Measurements from ENCODE around the gene LRRN1. TPM values are rescaled to one million over a fixed set of nuclear protein-coding genes. Genes with fewer than 3 reads are reported as not detected.
"Not testable (repeated sequence)": the region's sequence is repeated elsewhere in the genome, so short reads cannot be mapped to it uniquely, and the experiment has no call there.

The LRRN1 gene
- total and polyA plus RNA-seq, 9 of the 15 experiments (the other 6 are each of a cell fraction or from before 2014, with no cell fraction given) = 0.11 TPM; not detected in 8

DNA sequence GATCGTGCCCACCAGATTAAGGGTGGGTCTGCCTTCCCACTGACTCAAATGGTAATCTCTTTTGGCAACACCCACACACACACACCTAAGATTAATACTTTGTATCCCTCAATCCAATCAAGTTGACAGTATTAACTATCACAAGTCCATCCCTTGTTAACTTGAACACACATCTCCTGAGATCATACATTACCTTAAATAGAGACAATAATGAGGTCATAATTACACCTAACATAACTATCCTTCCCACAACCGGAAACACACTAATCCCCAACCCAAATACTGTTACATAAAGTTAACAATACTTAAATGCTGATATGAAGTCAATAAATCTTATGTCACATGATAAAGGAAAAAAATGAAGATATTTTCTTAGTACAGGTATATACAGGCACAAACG is 29.2 kb downstream of the LRRN1 start:
- H3K79me2 ChIP-seq (ENCODE audit: control insufficient read depth, insufficient read depth, low read length); H3K4me3 ChIP-seq; DNase-seq (ENCODE audit: extremely low read depth in 1 of 4, low spot score in 3 of 4); H3K36me3 ChIP-seq (ENCODE audit: control insufficient read depth, insufficient read depth, low read length); H4K20me1 ChIP-seq (replicated peaks; ENCODE audit: control insufficient read depth, insufficient read depth, low read length); H3K9me1 ChIP-seq (ENCODE audit: control insufficient read depth, insufficient read depth, low read length); ATAC-seq; H2AFZ ChIP-seq (ENCODE audit: low read depth, low read length); CTCF ChIA-PET (ENCODE audit: low intra/inter-chr PET ratio); H3K27me3 ChIP-seq (ENCODE audit: control insufficient read depth in 2 of 2, insufficient read depth in 2 of 2, low read length in 2 of 2); POLR2A ChIA-PET; H3K9ac ChIP-seq (ENCODE audit: insufficient read depth in 1 of 2, low read depth in 2 of 2, low read length in 2 of 2); H3K9me3 ChIP-seq (replicated peaks; ENCODE audit: control insufficient read depth, insufficient read depth, low read depth, low read length); H3K4me2 ChIP-seq (ENCODE audit: insufficient read depth, low read length); in situ Hi-C loops (cut with MboI); BruUV-seq (replicated peaks); FAIRE-seq; intact Hi-C loops (cut with micrococcal nuclease); H3K27ac ChIP-seq (ENCODE audit: extremely low read depth, low read depth, low read length); H3K4me1 ChIP-seq (replicated peaks in 1 of 2; ENCODE audit: control insufficient read depth in 2 of 2, insufficient read depth in 2 of 2, low read length in 2 of 2): not testable (repeated sequence)
- WGBS (ENCODE audit: insufficient coverage, low coverage, missing lambda C conversion rate) = 0% methylated on average over 3 of the region's 3 CpGs

DNA sequence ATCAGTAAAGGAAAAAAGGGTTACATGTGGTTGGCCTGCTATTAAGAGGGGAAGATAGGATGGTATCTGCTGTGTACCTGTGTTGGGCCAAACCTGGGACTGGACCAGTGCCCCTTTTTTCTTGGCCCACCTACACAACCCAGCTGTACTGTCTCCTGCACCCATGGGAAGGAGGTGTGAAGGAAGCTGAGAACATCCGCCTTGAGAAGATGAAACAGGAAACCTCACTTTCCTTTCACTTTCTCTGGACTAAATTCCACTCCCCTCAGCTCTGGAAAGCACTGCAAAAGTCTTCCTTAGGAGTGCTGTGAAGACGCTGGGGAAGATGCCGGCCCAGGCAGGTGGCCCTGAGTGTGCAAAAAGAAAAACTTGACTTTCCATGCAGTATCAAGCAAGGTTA is 37.6 kb downstream of the LRRN1 start:
- CTCF ChIA-PET (ENCODE audit: low intra/inter-chr PET ratio) = no interaction called here
- Histone ChIP-seq H3K79me2 (ENCODE audit: control insufficient read depth, insufficient read depth, low read length) (no peaks in the 10 kb centered on the region), H3K4me1 (replicated peaks in 1 of 2; ENCODE audit: control insufficient read depth in 2 of 2, insufficient read depth in 2 of 2, low read length in 2 of 2) (no peaks in the 10 kb centered on the region), H3K36me3 (ENCODE audit: control insufficient read depth, insufficient read depth, low read length) (no peaks in the 10 kb centered on the region), H3K4me3 (no peak overlapping the region), H3K27me3 (ENCODE audit: control insufficient read depth in 2 of 2, insufficient read depth in 2 of 2, low read length in 2 of 2) (no peaks in the 10 kb centered on the region), H3K4me2 (ENCODE audit: insufficient read depth, low read length) (no peak overlapping the region), H3K9me1 (ENCODE audit: control insufficient read depth, insufficient read depth, low read length) (no peaks in the 10 kb centered on the region), H3K9ac (ENCODE audit: insufficient read depth in 1 of 2, low read depth in 2 of 2, low read length in 2 of 2) (no peak overlapping the region), H3K9me3 (replicated peaks; ENCODE audit: control insufficient read depth, insufficient read depth, low read depth, low read length) (no peaks in the 10 kb centered on the region), H3K27ac (ENCODE audit: extremely low read depth, low read depth, low read length) (no peak overlapping the region), H2AFZ (ENCODE audit: low read depth, low read length) (no peak overlapping the region), H4K20me1 (replicated peaks; ENCODE audit: control insufficient read depth, insufficient read depth, low read length) (no peaks in the 10 kb centered on the region)
- intact Hi-C loops (cut with micrococcal nuclease) (no loop called here), in situ Hi-C loops (cut with MboI) (no loop called here)
- POLR2A ChIA-PET = interaction anchor here (0.8 kb wide), 1 partner anchor 658 kb away, joined by 3 read pairs; no protein-coding TSS in a partner anchor
- WGBS (ENCODE audit: insufficient coverage, low coverage, missing lambda C conversion rate) = 0% methylated on average over 3 of the region's 3 CpGs
- no peak for DNase-seq (ENCODE audit: extremely low read depth in 1 of 4, low spot score in 3 of 4)
- no peak for TF ChIP-seq ZNF655 (CRISPR knock-in tag; IDR thresholded peaks at IDR 0.05)
- TF ChIP-seq MEF2A (IDR thresholded peaks at IDR 0.05; ENCODE audit: control insufficient read depth, low read depth, low read length) = no peak
- no peak for TF ChIP-seq KAT7 (CRISPR knock-in tag; IDR thresholded peaks at IDR 0.05; ENCODE audit: borderline replicate concordance)
- TF ChIP-seq, protein P1, sequence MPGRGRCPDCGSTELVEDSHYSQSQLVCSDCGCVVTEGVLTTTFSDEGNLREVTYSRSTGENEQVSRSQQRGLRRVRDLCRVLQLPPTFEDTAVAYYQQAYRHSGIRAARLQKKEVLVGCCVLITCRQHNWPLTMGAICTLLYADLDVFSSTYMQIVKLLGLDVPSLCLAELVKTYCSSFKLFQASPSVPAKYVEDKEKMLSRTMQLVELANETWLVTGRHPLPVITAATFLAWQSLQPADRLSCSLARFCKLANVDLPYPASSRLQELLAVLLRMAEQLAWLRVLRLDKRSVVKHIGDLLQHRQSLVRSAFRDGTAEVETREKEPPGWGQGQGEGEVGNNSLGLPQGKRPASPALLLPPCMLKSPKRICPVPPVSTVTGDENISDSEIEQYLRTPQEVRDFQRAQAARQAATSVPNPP (IDR thresholded peaks at IDR 0.05; ENCODE audit: borderline replicate concordance, insufficient read depth, insufficient read length) = no peak
- no peak for TF ChIP-seq TEAD2 (tag; IDR thresholded peaks at IDR 0.05)
- no peak for TF ChIP-seq ZNF134 (CRISPR knock-in tag; conservative IDR thresholded peaks at IDR 0.05)
- no peak for TF ChIP-seq CHD4 (IDR thresholded peaks at IDR 0.05; ENCODE audit: insufficient read depth, insufficient replicate concordance, low read depth, low read length, poor library complexity, severe bottlenecking)
- TF ChIP-seq TRIM25 (IDR thresholded peaks at IDR 0.05; ENCODE audit: borderline replicate concordance) = no peak
- TF ChIP-seq, protein P2, sequence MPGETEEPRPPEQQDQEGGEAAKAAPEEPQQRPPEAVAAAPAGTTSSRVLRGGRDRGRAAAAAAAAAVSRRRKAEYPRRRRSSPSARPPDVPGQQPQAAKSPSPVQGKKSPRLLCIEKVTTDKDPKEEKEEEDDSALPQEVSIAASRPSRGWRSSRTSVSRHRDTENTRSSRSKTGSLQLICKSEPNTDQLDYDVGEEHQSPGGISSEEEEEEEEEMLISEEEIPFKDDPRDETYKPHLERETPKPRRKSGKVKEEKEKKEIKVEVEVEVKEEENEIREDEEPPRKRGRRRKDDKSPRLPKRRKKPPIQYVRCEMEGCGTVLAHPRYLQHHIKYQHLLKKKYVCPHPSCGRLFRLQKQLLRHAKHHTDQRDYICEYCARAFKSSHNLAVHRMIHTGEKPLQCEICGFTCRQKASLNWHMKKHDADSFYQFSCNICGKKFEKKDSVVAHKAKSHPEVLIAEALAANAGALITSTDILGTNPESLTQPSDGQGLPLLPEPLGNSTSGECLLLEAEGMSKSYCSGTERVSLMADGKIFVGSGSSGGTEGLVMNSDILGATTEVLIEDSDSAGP (CRISPR knock-in tag; IDR thresholded peaks at IDR 0.05) = no peak
- ATAC-seq = no peak
- FAIRE-seq = no peak
- no TSS peak for BruUV-seq (replicated peaks)
